HG03521 (cell line): ENCODE results near the gene CCDC85A.

Source experiments
- ATAC-seq: cut with Tn5 transposase; IDR thresholded peaks from one replicate; pipeline ENCODE4 v1.9.1; 2021; ENCODE audit warnings: mild to moderate bottlenecking, moderate library complexity; ENCODE audit not compliant: unreplicated experiment

The CCDC85A gene

DNA sequence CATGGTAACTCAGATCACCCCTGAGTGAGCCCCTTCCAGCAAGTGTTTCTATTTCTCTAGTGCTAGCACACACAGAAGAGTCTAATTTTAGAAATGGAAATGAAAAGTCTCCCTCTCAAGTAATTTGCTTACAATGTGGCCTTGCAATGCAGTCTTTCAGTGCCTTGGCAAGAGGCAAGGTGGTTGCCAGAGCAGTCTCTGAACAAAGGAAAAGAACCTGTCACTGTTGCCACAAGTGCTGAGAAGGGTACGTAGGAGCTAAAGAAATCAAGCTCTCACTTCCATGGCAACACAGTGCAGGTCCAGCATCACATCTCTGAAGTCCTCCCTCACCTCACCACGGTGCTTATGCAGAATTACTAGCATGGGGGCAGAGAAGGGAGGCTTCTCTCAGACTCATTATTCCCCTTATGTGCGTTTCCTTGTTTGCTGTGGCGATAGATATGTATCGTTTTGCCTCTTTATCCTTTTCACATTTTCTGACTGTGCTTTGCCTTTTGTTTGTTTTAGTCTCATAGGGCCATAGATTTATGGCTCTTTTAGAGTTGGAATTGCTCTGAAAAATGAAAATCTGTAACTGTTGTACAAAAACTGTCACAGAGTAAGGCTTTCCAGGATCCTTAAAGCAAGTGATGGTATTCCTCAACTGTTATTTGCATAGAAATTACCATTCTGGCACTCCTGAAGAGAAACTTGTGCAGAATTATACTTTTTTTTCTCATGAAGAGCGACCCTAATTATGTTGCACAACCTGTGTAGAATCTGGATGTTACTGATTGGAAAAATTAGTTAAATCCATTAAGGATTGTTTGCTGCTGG, 164.8 kb downstream of the CCDC85A start:
- ATAC-seq, result no peak

DNA sequence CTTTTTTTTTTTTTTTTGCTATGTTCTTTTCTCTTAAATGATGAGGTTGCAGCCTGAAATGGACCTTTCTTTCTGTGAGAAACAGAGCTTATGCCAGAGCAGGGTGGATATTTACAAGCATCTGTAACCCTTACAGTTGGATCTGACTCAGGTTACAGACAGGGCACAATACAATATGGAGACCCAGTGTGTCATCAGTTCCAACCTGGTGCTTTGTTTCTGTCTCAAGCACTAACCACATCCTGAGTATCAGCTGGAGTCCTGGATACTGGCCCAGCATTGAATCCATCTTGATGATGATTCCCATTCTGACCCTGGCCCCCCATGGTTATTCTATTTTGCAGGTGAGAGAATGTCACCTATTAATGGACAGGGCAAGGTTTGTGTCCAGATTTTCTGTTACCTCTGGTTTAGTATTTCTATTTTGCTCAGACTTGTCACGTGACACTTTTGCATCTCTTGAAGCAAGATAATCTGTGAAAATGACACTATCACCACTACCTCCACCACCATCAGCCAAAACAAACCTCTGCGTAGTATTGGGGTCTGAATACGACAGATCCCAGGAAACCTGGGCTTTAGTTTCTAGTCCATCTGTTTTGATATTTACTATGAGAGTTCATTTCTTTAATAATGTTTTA, 174.0 kb downstream of the CCDC85A start:
- no peak for ATAC-seq

DNA sequence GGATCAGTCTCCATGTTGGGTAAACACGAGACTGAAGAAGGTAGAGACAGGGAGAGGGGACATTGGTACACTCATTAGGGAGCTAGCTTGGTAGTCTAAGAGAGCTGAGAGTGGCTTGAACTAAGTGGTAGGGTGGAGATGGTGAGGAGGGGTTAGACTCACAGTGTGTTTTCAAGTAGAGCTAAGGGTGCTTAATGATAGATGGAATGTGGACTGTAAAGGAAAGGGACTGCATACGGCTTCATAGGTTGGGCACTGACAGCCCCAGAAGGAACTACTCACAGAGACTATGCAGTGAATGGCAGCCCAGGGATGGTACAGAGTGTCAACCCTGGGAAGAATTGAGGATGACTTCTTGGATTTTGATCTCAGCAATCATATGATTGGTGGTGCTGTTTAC, 178.1 kb downstream of the CCDC85A start:
- no peak for ATAC-seq

DNA sequence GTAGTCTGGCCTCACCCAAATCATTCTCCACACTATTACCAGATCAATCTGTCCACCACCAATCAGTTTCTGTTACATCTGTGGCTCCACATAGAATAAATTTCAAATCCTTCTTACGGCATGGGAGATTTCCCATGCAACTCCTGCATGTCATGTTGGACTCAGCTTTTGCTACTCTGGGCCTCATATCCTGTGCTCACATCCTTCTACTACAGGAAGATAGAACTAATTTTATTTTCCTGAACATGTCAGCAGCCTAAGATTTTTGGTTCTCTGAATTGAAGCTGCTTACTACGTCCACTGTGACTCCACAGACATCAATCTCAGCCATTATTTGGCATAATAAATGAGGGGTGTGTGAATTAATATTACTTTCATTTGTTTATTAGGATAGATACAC, 181.1 kb downstream of the CCDC85A start:
- ATAC-seq, result no peak

DNA sequence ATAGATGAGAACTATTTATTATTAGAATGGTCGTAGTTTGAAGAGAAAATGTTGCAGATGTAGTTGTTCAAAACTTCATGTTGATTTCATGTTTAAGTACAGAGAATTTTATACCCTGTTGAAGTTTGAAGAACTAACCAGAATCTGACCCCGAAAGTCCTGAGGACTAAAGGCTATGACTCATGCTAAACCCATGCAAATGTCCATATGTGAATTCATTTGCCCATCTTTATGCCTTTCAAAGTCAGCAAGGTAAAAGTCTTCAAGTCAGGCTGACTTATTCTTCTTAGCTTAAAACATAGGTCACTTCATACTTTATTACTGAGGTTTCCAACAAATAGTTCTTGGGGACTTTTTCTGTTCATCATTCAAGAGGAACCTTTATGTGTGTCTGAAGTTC, 185.5 kb downstream of the CCDC85A start:
- no peak for ATAC-seq

DNA sequence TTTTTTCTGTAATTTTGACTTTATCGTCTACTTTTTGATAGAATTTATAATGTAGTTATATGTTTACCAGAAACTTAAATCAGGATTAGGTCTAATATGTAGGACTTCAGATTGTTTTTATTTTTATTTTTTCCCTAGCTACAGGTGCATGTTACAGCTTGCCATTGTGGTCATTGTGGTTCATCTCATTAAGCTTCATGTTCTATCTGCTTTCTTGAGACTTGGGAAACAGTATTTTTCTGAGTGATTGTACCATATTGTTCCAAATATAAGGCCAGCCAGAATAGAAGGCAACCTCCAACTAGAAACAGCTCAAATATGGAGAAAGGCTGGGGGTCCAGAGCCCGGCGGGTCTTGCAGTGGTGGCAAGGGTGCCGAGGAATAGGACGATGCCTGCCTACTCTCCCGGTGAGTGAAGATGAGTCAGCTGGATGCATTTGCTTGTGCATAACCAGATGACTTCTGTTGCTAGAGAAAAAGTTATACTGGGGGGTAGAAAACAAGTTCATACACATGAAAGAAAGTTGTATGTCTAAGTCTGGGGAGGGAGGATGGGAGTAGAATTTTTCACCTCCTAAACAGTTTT, 188.4 kb downstream of the CCDC85A start:
- no peak for ATAC-seq

DNA sequence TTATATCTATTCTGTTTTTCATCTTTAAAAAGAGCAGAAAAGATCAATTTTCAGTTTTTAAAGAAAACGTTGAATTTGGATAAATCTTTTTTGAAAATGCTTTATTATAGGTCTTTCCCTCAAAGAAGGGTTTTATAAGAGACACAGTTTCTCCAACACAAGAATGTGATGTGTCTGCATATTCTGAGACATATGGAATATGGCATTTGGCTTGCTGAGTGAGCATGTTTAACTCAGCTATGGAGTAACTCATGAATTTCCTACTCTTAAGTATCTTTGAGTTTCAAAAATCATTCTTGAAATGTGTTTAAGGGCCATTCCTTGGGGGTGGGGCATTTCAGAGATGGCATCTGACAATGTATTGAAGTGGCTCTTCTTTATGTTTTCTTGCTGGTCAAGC, 191.5 kb downstream of the CCDC85A start:
- no peak for ATAC-seq

DNA sequence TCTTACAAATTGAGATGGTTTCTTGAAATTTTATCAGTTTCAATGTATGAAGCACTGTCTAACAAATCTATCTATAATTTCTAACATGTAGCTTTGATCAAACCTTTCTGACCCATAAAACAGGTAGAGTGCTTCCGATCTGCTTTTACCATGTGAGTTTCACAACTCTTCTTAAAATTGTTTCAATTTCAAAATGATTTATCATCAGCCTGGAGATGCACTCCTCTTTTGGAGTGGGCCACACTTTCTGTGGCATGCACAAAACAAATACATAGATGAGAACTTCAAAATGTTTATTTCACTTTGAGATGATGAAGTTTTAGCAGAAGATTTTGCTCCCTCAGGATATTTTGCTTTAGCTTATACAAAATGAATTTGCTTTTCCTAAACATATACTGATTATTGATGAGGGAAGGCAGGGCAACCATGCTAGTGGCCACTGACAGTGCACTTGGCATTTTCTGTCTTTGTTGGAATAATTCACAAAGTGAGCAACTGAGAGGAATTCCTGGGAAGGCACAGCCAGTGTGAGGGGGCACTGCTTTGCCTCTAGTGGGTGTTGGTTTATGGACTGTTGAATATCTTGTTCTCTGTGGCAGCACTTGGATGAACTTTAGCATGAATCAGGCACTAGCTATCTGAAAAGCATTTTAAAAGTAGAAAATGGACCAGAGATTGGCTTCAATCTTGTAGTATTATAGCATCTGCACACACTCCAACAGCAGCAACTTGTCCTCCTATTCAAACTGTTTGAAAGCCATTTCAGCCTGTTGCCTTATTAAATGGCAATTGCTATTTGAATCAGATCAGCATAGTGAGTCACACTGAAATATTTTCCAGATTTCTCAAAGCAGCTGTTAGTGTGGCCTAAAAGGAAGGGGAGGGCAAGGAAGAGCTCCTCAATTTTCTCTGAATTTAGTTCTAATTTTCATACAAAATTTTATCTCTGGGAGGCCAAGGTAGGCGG, 193.2 kb downstream of the CCDC85A start:
- ATAC-seq, result no peak

DNA sequence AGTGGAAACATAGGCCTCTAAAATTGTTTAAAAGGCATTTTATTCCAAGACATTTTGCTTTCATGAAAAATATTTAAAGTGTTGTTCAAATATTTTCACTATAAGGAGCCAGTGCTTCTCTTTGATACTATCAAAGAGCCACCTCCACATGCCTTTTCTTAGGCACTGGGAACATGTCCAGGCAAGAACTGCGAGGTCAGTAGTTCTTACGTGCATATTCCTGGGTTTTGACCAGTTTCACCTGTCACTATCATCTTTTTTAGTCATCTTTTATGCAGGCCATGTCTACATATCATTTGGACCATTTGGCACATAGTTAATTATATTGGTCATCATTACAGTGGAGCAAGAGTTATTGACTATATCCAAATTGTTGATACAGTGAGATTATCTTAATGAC, 195.3 kb downstream of the CCDC85A start:
- no peak for ATAC-seq

DNA sequence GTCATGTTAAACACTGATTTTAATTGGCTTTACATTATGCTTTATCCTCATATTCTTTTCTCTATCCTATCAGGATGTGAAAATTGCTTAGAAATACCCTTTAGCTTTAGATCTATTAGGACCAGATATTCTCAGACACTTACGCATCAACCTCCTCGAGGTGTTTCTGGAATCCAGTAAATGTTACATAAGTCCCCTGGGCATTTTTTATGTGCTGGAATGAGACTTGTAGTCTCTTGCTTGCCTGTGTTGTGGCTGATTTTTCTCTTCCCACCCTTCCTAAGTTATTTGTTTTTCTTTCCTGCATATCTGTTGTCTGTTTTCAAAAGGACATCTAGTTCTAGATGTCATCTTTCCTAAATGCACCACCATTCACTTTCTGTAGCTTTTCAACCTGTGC, 197.1 kb downstream of the CCDC85A start:
- ATAC-seq, result no peak

DNA sequence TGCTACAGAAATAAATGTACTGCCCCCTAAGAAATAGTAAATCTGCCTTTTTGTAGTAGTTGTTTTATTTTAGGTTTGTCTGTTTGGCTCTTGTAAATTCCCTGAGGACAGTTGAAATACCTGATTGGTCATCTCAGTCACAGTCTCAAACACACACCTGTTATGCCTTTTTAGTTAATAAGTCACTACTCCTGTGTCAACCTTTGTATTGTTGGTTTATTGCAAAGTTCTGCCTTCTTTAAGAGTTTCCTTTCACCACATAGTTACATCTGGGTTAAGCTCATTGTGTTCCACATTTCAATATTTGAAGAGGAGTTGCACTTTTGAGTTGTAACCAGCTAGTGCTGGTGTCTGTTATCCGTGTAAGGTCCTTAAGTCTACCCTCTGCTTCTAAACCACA, 198.7 kb downstream of the CCDC85A start:
- no peak for ATAC-seq

DNA sequence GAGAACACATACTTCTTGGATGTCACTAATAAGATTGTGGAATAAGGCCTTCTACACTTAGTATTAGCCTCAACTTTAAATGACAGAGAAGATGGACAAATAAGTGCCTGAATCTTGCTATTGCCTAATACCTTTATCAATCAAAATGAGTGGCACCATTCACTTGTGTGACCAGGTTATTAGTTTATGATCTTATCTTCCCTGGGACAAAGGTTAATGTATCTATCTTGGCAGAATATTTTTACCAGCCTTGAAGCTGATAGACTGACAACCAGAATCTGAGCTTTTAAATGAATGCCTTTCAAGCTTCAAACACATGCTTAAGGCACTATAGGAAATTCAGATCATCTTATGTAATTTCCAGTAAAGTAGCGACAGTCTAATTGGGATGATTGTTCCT, 202.9 kb downstream of the CCDC85A start:
- ATAC-seq, result no peak

DNA sequence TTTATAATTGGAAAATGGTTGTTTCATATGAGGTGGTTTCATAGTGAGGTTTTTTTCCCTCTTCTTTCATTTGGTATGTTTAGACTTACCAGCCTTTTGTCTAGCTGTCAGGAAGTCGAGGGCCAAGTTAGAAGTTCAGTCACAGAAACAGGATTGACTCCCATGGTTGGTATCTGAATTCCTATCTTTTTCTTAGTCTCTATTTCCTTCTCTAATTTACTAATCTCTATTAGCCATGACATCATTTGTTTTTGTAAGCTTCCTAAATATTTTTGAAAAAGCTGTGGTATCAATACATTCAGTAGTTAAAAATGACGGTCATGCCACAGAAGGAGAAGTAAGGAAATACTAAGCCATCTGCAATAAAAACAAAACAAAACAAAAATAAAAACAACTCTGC, 206.9 kb downstream of the CCDC85A start:
- no peak for ATAC-seq

DNA sequence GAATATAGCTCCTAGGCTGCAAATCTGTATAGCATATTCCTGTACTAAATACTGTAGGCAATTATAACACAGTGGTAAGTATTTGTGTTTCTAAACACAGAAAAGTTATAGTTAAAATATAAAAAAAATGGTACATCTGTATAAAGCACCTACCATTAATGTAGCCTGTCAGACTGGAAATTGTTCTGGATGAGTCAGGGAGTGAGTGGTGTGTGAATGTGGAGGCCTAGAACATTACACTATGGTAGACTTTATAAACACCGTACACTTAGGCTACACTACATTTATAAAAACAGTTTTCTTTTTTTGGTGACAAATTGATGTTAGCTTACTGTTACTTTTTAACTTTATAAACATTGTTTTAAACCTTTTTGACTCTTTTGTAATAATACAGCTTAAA, 226.3 kb downstream of the CCDC85A start:
- ATAC-seq, result no peak

DNA sequence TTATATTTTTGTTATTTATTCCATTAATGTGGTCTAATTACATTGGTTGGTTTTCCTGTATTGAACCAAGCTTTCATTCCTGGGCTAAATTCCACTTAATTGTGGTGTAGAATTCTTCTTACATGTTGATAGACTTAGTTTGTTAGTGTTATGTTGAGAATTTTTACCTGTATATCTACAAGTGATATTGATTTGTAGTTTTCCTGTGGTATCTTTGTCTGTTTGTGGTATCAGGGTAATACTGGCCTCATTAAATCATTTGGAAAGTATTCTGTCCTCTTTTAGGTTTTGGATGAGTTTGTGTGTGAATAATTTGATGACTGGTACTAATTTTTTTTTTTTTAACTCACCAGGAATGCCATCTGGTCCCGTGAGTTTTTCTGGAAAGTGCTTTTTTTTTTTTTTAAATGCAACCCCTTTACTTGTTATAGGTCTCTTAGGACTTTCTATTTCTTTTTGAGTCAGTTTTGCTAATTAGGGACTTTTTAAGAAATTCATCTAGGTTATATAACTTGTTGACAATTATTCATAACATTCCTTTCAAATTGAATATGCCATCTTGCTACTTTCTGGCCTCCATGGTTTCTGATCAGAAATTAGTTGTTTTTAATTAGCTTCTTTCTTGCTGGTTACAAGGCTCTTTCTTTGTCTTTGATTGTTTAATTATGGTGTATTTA, 232.8 kb downstream of the CCDC85A start:
- no peak for ATAC-seq
